ENCODE results near the gene PTPRD.

The PTPRD gene

DNA sequence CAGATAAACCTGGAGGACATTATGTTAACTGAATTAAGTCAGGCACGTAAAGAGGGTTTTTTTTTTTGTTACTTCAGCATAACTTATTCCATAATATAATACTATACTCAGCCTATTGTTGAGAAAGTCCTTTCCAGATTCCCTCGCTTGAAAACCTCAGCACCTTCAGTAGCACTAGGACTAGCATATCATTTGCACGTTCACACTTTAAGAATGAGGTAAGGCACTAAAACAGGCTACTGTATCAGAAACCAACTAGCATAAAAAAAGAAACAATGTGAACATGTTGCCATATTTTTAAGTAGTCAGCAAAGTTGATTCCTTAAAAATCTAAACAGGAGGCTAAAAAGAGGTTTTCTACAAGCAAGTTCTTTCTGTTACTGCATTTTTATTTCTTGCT lies 504.0 kb downstream of the PTPRD start:
- TF ChIP-seq, protein P1, sequence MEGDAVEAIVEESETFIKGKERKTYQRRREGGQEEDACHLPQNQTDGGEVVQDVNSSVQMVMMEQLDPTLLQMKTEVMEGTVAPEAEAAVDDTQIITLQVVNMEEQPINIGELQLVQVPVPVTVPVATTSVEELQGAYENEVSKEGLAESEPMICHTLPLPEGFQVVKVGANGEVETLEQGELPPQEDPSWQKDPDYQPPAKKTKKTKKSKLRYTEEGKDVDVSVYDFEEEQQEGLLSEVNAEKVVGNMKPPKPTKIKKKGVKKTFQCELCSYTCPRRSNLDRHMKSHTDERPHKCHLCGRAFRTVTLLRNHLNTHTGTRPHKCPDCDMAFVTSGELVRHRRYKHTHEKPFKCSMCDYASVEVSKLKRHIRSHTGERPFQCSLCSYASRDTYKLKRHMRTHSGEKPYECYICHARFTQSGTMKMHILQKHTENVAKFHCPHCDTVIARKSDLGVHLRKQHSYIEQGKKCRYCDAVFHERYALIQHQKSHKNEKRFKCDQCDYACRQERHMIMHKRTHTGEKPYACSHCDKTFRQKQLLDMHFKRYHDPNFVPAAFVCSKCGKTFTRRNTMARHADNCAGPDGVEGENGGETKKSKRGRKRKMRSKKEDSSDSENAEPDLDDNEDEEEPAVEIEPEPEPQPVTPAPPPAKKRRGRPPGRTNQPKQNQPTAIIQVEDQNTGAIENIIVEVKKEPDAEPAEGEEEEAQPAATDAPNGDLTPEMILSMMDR (IDR thresholded peaks at IDR 0.05; ENCODE audit: borderline replicate concordance, control extremely low read depth, extremely low read depth, insufficient read depth, missing control alignments), result no peak
- in situ Hi-C loops (cut with MboI; ENCODE audit: low sequenced_read_pairs, unreplicated experiment), result no loop called here
- DNase-seq (ENCODE audit: low spot score), result no peak

- DNase-seq (ENCODE audit: low spot score), result no peak
- TF ChIP-seq, protein P1 (IDR thresholded peaks at IDR 0.05; ENCODE audit: borderline replicate concordance, control extremely low read depth, extremely low read depth, insufficient read depth, missing control alignments), result no peak
- in situ Hi-C loops (cut with MboI; ENCODE audit: low sequenced_read_pairs, unreplicated experiment), result no loop called here
Observed at GRCh38 chr9:10104774-10105173, 508.0 kb downstream of the PTPRD start.

- TF ChIP-seq, protein P1 (IDR thresholded peaks at IDR 0.05; ENCODE audit: borderline replicate concordance, control extremely low read depth, extremely low read depth, insufficient read depth, missing control alignments), result no peak
- no peak for DNase-seq (ENCODE audit: low spot score)
- in situ Hi-C loops (cut with MboI; ENCODE audit: low sequenced_read_pairs, unreplicated experiment), result no loop called here
Observed at GRCh38 chr9:10095208-10095607, 517.6 kb downstream of the PTPRD start.

- in situ Hi-C loops (cut with MboI; ENCODE audit: low sequenced_read_pairs, unreplicated experiment), result no loop called here
- TF ChIP-seq, protein P1 (IDR thresholded peaks at IDR 0.05; ENCODE audit: borderline replicate concordance, control extremely low read depth, extremely low read depth, insufficient read depth, missing control alignments), result no peak
- DNase-seq (ENCODE audit: low spot score), result no peak
Observed at GRCh38 chr9:10094563-10094962, 518.2 kb downstream of the PTPRD start.

DNA sequence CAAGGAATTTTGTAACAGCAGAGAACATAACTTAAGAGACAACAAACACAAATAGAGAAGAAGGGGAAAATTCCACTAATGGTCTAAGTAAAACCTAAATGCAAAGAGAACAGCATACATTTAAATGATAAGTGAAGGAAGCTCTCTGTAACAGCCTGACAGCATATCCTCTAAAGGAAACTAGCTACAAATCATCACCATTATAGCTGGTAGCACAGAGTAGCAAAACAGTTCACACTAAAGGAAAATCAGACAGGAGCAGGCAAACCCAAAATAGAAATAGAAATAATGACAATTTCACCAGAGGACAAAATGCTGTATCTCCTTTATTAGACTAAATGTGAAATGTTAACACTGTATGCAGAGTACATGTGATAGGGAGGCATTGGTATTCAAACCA lies 532.8 kb downstream of the PTPRD start:
- in situ Hi-C loops (cut with MboI; ENCODE audit: low sequenced_read_pairs, unreplicated experiment), result no loop called here
- TF ChIP-seq, protein P1 (IDR thresholded peaks at IDR 0.05; ENCODE audit: borderline replicate concordance, control extremely low read depth, extremely low read depth, insufficient read depth, missing control alignments), result no peak
- no peak for DNase-seq (ENCODE audit: low spot score)

DNA sequence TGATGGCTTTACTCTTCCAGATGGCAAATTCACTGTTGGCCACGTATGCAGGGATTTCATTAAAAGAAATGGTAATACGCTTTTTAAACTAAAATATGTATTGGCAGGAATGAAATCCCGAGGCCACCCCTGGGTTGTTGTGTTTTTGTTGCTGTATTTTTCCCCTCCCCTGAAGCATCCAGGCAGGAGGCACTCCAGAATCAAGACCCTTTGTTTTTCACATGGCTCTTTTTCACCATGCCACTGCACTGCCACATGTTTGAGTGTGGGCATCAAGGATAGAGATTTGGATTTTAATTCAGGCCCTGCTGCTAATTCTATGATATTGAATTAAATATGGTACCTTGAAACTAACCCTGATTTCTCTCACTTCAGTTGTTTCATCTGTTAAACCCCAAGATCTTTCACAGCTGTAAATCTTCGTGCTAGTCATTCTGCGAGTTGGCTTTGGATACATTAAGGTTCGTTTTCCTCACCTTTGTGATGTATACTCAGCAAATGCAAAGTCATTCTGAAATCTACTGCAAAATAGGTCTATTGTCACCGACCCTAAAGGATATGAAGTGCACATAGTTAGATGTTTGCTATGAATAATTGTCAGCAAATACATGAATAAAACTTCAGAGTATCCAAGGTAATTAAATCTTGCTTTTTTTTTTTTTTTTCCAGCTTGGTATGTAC lies 533.4 kb downstream of the PTPRD start:
- in situ Hi-C loops (cut with MboI; ENCODE audit: low sequenced_read_pairs, unreplicated experiment), result no loop called here
- TF ChIP-seq, protein P1 (IDR thresholded peaks at IDR 0.05; ENCODE audit: borderline replicate concordance, control extremely low read depth, extremely low read depth, insufficient read depth, missing control alignments), result no peak
- no peak for DNase-seq (ENCODE audit: low spot score)

Data from GM13976 (cell line).